MCF 10A (cell line): ENCODE measurements around the gene CCDC190. TPM values are rescaled to one million over a fixed set of nuclear protein-coding genes. Genes with fewer than 3 reads are reported as not detected.

Source experiments
- BruUV-seq: library from RNA; stranded (reverse); fragments of 400-500 nt; replicated peaks from 2 replicates; lab custom pipeline; 2021; lab: Mats Ljungman, UMichigan
- CTCF ChIA-PET: fragments of 300-600 bp; sonication (Branson Sonifier 250); formaldehyde crosslinking; extraction: SDS; loops from one replicate; lab custom pipeline; 2021; ENCODE audit warnings: antibody characterized with exemption, inconsistent platforms; lab: Yijun Ruan, JAX
- POLR2A ChIA-PET: fragments of 300-600, 350-650 bp; sonication (Branson Sonifier 250); formaldehyde crosslinking; extraction: SDS; loops from one replicate; lab custom pipeline; 2020; ENCODE audit warnings: antibody characterized with exemption, inconsistent platforms; lab: Yijun Ruan, JAX
- DNase-seq: peaks from one replicate; pipeline ENCODE4 v3.0.0-alpha.2; 2018; ENCODE audit not compliant: unreplicated experiment
- H3K27ac Mint-ChIP-seq: one replicate; pipeline ENCODE4 v1.8.0; 2022; ENCODE audit warnings: mild to moderate bottlenecking, low read depth, mixed read lengths; ENCODE audit not compliant: unreplicated experiment
- H3K27me3 Mint-ChIP-seq: one replicate; pipeline ENCODE4 v1.8.0; 2022; ENCODE audit warnings: mixed read lengths; ENCODE audit not compliant: insufficient read depth, unreplicated experiment
- H3K36me3 Mint-ChIP-seq: one replicate; pipeline ENCODE4 v1.8.0; 2022; ENCODE audit warnings: mild to moderate bottlenecking, moderate library complexity, mixed read lengths; ENCODE audit not compliant: insufficient read depth, unreplicated experiment
- H3K4me1 Mint-ChIP-seq: one replicate; pipeline ENCODE4 v1.8.0; 2022; ENCODE audit warnings: mixed read lengths; ENCODE audit not compliant: insufficient read depth, unreplicated experiment
- H3K4me3 Mint-ChIP-seq: one replicate; pipeline ENCODE4 v1.8.0; 2022; ENCODE audit warnings: mild to moderate bottlenecking, moderate library complexity, mixed read lengths; ENCODE audit not compliant: unreplicated experiment
- H3K9me3 Mint-ChIP-seq: one replicate; pipeline ENCODE4 v1.8.0; 2022; ENCODE audit warnings: mixed read lengths; ENCODE audit not compliant: unreplicated experiment
- intact Hi-C: fragments of 100-400 bp; cut with micrococcal nuclease; formaldehyde crosslinking; loops from 2 replicates; pipeline ENCODE4 v1.14.1; 2022
- total RNA-seq: library from RNA; stranded (reverse); gene quantifications from 2 replicates; pipeline ENCODE4 v1.2.3, GENCODE V29; 2022
- TF ChIP-seq, protein P1 (sequence below): fragments of 200-600 bp; IDR thresholded peaks from one replicate; pipeline ENCODE4 v1.8.0; 2022; ENCODE audit warnings: antibody characterized with exemption, mild to moderate bottlenecking; ENCODE audit not compliant: unreplicated experiment

Gene CCDC190
- total RNA-seq, 1 experiment from 2014 or later, result not detected

DNA sequence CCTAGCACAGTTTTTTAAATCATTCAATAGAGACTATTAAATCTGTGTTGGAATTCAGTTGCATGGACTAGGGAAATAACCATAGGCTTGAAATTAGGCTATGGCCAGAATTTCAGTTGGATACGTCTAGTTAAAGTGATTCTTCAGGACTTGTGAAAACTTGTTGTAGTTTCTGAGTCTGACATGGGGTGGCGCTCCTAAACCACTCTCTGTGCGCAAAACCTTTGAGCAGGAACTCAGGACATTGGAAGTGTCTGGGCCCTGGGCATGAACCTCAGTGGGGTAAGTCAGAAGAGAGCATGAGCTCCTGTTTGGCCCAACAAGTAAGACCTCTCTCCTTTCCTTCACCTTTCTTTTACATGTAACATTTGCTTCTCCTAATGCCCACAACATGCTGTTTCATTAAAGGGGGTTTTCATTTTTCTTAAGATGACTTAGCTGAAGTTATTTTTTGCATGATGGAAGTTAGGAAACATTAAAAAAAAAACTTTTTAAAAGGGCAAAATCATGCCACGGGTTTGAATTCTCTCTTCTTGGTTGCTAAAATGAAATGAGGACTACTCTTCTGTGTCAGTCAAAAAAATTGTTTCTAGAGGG is 17.1 kb upstream of the CCDC190 start:
- Mint-ChIP-seq H3K9me3 (no peaks in the 10 kb centered on the region), H3K4me1 (no peaks in the 10 kb centered on the region), H3K4me3 (no peak overlapping the region), H3K27me3 (peaks cover 26% of the 10 kb centered on the region), H3K27ac (no peak overlapping the region), H3K36me3 (no peaks in the 10 kb centered on the region)
- TF ChIP-seq, protein P1, sequence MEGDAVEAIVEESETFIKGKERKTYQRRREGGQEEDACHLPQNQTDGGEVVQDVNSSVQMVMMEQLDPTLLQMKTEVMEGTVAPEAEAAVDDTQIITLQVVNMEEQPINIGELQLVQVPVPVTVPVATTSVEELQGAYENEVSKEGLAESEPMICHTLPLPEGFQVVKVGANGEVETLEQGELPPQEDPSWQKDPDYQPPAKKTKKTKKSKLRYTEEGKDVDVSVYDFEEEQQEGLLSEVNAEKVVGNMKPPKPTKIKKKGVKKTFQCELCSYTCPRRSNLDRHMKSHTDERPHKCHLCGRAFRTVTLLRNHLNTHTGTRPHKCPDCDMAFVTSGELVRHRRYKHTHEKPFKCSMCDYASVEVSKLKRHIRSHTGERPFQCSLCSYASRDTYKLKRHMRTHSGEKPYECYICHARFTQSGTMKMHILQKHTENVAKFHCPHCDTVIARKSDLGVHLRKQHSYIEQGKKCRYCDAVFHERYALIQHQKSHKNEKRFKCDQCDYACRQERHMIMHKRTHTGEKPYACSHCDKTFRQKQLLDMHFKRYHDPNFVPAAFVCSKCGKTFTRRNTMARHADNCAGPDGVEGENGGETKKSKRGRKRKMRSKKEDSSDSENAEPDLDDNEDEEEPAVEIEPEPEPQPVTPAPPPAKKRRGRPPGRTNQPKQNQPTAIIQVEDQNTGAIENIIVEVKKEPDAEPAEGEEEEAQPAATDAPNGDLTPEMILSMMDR, result peak; percentile 95
- ChIA-PET POLR2A (interaction anchor here (0.6 kb wide), 1 partner anchor 11 kb away, joined by 3 read pairs; no protein-coding TSS in a partner anchor), CTCF (interaction anchor here (0.6 to 2.4 kb wide), 47 partner anchors 9 to 581 kb away, joined by 3 to 75 read pairs (median 4); partner anchors contain the start of genes CCDC190, RGS4 and RGS5)
- BruUV-seq, result no TSS peak
- intact Hi-C loops, result loop anchor here (1.0 kb wide), 5 partner anchors 24 to 437 kb away; partner anchors contain the start of gene RGS4
- peak; percentile 87 for DNase-seq

DNA sequence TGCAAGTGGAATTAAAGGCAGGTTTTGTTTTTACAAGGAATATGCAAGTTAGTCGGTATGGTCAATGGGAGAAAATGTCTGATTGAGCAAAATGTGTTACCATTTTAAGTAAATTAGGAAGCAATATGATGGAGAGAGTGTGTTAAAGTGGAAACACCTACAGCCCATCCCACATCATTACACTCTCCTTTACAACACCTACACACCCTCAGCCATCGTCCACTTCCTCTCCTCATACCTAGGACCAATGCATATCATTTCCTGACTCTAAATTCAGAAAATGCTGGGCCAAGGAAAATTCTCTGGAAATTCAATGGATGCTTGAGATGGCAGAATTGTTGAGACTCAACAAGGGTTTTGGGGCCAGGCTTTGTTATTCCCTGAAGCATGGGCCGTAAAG is 16.4 kb upstream of the CCDC190 start:
- CTCF ChIA-PET, result interaction anchor here (0.9 to 2.4 kb wide), 16 partner anchors 21 to 438 kb away, joined by 3 to 75 read pairs (median 7); partner anchors contain the start of genes RGS4 and RGS5
- no peak overlapping the region for H3K4me3 Mint-ChIP-seq
- H3K27ac Mint-ChIP-seq, result no peak overlapping the region
- peaks cover 26% of the 10 kb centered on the region for H3K27me3 Mint-ChIP-seq
- TF ChIP-seq, protein P1, result no peak
- no peaks in the 10 kb centered on the region for H3K4me1 Mint-ChIP-seq
- POLR2A ChIA-PET, result no interaction called here
- intact Hi-C loops, result no loop called here
- no peak for DNase-seq
- no peaks in the 10 kb centered on the region for H3K36me3 Mint-ChIP-seq
- no peaks in the 10 kb centered on the region for H3K9me3 Mint-ChIP-seq
- BruUV-seq, result no TSS peak

DNA sequence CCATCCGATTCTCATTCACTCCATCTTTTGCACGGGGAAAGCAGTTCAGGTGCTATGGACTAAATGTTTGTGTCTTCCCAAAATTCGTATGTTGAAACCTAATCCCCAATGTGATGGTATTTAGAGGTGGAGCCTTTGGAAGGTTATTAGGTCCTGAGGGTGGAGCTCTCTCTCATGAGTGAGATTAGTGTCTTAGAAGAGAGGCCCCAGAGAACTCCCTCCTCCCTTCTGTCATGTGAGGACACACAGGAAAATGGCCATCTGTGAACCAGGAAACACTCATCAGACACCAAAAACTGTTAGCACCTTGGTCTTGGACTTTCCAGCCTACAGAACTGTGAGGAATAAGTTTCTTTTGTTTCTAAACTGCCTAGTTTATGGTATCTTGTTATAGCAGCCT is 15.8 kb upstream of the CCDC190 start:
- no peaks in the 10 kb centered on the region for H3K4me1 Mint-ChIP-seq
- no peak for DNase-seq
- no peak overlapping the region for H3K4me3 Mint-ChIP-seq
- POLR2A ChIA-PET, result no interaction called here
- CTCF ChIA-PET, result interaction anchor here (0.5 to 1.7 kb wide), 10 partner anchors 9 to 1157 kb away, joined by 3 to 12 read pairs (median 4); no protein-coding TSS in a partner anchor
- intact Hi-C loops, result no loop called here
- peaks cover 30% of the 10 kb centered on the region for H3K27me3 Mint-ChIP-seq
- BruUV-seq, result no TSS peak
- H3K36me3 Mint-ChIP-seq, result no peaks in the 10 kb centered on the region
- TF ChIP-seq, protein P1, result no peak
- no peak overlapping the region for H3K27ac Mint-ChIP-seq
- H3K9me3 Mint-ChIP-seq, result peaks cover 4% of the 10 kb centered on the region
